HL-60 (cell line): ENCODE results near the gene WNT4.

Experiments
- GABPA ChIP-seq: IDR thresholded peaks from 2 replicates; pipeline ENCODE4 v1.6.1; 2012; ENCODE audit warnings: low read depth
- POLR2AphosphoS5 ChIP-seq: IDR thresholded peaks from 2 replicates; pipeline ENCODE4 v1.6.1; 2012; ENCODE audit warnings: low read depth
- SPI1 ChIP-seq: IDR thresholded peaks from 2 replicates; pipeline ENCODE4 v1.6.1; 2012; ENCODE audit warnings: low read depth, mild to moderate bottlenecking, borderline replicate concordance
- TF ChIP-seq, protein P1 (sequence below): IDR thresholded peaks from one replicate; pipeline ENCODE4 v1.5.1; 2011; ENCODE audit warnings: low read length, control low read depth, inconsistent platforms; ENCODE audit not compliant: insufficient read depth
- TF ChIP-seq, protein P2 (sequence below): IDR thresholded peaks from 2 replicates; pipeline ENCODE4 v1.6.1; 2012; ENCODE audit warnings: low read depth; ENCODE audit not compliant: insufficient replicate concordance

DNA sequence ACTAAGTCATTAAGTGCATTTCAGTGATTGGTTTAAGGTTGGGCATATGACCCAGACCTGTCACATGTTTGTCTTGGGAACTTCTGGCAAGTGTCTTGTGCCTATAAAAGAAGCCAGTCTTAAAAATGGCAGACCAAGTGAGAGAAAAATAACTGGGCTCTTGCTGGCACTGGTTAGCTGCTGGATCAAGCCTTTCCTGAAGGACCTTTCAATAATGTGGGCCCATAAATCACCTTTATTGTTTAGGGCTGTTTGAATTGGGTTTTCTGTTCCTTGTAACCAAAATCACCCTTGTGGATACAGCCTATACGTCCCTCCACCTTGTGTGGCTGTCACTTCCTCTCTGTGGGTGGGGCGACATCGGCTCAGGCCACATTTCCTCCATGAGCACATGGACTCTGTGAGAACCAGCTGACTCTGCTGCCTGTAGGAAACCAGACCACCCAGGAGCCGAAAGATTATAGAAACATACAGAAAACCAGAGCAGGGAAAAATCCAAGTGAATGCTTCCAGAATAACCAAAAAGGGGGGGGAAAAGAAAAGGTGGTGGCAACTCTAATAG is 25.6 kb upstream of the WNT4 start:
- TF ChIP-seq, protein P1, sequence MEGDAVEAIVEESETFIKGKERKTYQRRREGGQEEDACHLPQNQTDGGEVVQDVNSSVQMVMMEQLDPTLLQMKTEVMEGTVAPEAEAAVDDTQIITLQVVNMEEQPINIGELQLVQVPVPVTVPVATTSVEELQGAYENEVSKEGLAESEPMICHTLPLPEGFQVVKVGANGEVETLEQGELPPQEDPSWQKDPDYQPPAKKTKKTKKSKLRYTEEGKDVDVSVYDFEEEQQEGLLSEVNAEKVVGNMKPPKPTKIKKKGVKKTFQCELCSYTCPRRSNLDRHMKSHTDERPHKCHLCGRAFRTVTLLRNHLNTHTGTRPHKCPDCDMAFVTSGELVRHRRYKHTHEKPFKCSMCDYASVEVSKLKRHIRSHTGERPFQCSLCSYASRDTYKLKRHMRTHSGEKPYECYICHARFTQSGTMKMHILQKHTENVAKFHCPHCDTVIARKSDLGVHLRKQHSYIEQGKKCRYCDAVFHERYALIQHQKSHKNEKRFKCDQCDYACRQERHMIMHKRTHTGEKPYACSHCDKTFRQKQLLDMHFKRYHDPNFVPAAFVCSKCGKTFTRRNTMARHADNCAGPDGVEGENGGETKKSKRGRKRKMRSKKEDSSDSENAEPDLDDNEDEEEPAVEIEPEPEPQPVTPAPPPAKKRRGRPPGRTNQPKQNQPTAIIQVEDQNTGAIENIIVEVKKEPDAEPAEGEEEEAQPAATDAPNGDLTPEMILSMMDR, result no peak
- no peak for TF ChIP-seq POLR2AphosphoS5
- TF ChIP-seq, protein P2, sequence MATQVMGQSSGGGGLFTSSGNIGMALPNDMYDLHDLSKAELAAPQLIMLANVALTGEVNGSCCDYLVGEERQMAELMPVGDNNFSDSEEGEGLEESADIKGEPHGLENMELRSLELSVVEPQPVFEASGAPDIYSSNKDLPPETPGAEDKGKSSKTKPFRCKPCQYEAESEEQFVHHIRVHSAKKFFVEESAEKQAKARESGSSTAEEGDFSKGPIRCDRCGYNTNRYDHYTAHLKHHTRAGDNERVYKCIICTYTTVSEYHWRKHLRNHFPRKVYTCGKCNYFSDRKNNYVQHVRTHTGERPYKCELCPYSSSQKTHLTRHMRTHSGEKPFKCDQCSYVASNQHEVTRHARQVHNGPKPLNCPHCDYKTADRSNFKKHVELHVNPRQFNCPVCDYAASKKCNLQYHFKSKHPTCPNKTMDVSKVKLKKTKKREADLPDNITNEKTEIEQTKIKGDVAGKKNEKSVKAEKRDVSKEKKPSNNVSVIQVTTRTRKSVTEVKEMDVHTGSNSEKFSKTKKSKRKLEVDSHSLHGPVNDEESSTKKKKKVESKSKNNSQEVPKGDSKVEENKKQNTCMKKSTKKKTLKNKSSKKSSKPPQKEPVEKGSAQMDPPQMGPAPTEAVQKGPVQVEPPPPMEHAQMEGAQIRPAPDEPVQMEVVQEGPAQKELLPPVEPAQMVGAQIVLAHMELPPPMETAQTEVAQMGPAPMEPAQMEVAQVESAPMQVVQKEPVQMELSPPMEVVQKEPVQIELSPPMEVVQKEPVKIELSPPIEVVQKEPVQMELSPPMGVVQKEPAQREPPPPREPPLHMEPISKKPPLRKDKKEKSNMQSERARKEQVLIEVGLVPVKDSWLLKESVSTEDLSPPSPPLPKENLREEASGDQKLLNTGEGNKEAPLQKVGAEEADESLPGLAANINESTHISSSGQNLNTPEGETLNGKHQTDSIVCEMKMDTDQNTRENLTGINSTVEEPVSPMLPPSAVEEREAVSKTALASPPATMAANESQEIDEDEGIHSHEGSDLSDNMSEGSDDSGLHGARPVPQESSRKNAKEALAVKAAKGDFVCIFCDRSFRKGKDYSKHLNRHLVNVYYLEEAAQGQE, result no peak
- TF ChIP-seq GABPA, result no peak
- peak; percentile 54; the same call in 1 of the 2 replicates for TF ChIP-seq SPI1
